Stomach (tissue), 4 donors: ENCODE results near the gene ARHGAP12.

Experiments used
- CTCF ChIP-seq, 7 experiments: fragments of 450-650 bp in 4 of 7; fragments of 200-600 bp in 3 of 7; sonication (generic) in 3 of 7; IDR thresholded peaks; one replicate each; pipeline ENCODE4 v1.5.1; 2016 to 2019; ENCODE audit warnings: antibody characterized with exemption in 7 of 7, control low read depth in 2 of 7, mild to moderate bottlenecking in 1 of 7
- POLR2A ChIP-seq, 4 donors: fragments of 450-650 bp; IDR thresholded peaks; one replicate each; pipeline ENCODE4 v1.6.1; 2016; ENCODE audit warnings: antibody characterized with exemption in 4 of 4, control low read depth in 2 of 4, mild to moderate bottlenecking in 1 of 4, moderate library complexity in 1 of 4
- POLR2AphosphoS5 ChIP-seq, 3 donors: sonication (generic); formaldehyde crosslinking; IDR thresholded peaks; one replicate each; pipeline ENCODE4 v1.6.1; 2016; ENCODE audit warnings: antibody characterized with exemption in 3 of 3

- TF ChIP-seq CTCF (IDR thresholded peaks at IDR 0.05) (no peak), POLR2AphosphoS5 (IDR thresholded peaks at IDR 0.05) (no peak), POLR2A (IDR thresholded peaks at IDR 0.05) (no peak)
These were observed 23.4 kb upstream of the ARHGAP12 start for GRCh38 chr10:31952066-31952465.
